ENCODE data around the gene KRT5. TPM values are rescaled to one million over a fixed set of nuclear protein-coding genes. Genes with fewer than 3 reads are reported as not detected.

Gene KRT5
- total RNA-seq, 1 donor from 2014 or later = 0.51 TPM

DNA sequence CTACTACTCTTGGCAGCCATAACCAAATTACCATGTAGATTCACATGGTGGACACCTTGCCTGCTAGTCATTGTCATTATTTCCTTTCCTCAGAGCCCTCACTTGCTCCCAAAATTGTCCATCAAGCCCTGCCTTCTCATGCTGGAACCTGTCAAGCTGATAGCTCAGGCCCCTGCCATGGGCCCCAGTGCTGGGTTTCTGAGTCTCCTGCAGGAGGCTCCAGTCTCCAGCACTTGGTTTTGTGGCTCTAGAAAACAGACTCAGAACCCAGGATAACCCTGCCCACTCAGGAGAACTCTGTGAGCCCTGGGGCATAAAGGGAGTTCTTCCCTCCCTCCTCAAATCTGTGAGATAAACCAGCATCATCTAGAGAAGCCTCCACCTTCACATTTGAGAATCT is 22.0 kb upstream of the KRT5 start:
- no peaks in the 10 kb centered on the region for H3K9me3 Mint-ChIP-seq
- peaks cover 15% of the 10 kb centered on the region for H3K27me3 Mint-ChIP-seq (ENCODE audit: low read depth)
- no peak overlapping the region for H3K4me3 Mint-ChIP-seq
- no peaks in the 10 kb centered on the region for H3K36me3 Mint-ChIP-seq
- peaks cover 24% of the 10 kb centered on the region for H3K4me1 Mint-ChIP-seq
- TF ChIP-seq, protein P1, sequence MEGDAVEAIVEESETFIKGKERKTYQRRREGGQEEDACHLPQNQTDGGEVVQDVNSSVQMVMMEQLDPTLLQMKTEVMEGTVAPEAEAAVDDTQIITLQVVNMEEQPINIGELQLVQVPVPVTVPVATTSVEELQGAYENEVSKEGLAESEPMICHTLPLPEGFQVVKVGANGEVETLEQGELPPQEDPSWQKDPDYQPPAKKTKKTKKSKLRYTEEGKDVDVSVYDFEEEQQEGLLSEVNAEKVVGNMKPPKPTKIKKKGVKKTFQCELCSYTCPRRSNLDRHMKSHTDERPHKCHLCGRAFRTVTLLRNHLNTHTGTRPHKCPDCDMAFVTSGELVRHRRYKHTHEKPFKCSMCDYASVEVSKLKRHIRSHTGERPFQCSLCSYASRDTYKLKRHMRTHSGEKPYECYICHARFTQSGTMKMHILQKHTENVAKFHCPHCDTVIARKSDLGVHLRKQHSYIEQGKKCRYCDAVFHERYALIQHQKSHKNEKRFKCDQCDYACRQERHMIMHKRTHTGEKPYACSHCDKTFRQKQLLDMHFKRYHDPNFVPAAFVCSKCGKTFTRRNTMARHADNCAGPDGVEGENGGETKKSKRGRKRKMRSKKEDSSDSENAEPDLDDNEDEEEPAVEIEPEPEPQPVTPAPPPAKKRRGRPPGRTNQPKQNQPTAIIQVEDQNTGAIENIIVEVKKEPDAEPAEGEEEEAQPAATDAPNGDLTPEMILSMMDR (IDR thresholded peaks at IDR 0.05; ENCODE audit: unreplicated experiment) = no peak
- no peak overlapping the region for H3K27ac Mint-ChIP-seq
- DNase-seq (ENCODE audit: low spot score in 2 of 2, unreplicated experiment in 2 of 2) = no peak

DNA sequence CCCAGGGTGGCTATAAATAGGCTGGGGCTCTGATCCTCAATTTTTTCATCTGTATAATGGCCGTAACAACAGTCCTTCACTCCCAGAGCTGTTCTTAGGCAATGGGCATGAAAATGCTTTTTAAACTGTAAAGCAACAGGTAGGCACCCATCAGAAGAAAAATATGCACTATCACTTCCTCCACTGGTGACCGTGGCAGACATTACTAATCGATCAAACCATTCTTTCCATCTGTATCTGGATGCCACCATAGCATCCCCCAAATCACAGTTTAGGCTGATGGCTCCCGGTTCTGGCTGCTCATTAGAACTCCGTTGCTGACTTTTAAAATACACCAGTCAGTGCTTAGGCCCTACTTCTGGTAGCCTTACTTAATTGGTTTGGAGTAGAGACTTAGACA is 21.5 kb upstream of the KRT5 start:
- peaks cover 24% of the 10 kb centered on the region for H3K4me1 Mint-ChIP-seq
- H3K4me3 Mint-ChIP-seq = no peak overlapping the region
- peaks cover 12% of the 10 kb centered on the region for H3K27me3 Mint-ChIP-seq (ENCODE audit: low read depth)
- no peak for DNase-seq (ENCODE audit: low spot score in 2 of 2, unreplicated experiment in 2 of 2)
- H3K36me3 Mint-ChIP-seq = no peaks in the 10 kb centered on the region
- TF ChIP-seq, protein P1 (IDR thresholded peaks at IDR 0.05; ENCODE audit: unreplicated experiment) = no peak
- no peaks in the 10 kb centered on the region for H3K9me3 Mint-ChIP-seq
- H3K27ac Mint-ChIP-seq = no peak overlapping the region

DNA sequence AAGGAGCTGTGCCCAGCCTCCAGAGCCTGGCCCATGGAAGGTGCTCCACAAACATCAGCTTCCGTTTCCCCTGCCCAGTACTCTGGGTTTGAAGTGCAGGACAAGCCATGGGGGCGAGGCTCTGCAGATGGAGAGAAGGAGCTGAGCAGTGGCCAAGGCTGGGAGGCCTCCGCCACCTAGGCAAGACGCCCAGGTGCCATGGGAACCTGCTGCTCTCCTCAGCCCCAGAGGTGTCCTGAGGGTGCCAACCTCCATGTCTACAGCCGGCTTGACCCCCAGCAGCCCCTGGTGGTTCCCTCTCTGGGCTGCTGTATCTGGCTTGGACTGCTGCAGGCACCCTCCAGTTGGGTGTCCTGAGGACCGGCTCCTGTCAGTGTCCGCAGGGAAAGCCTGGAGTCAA is 20.3 kb upstream of the KRT5 start:
- DNase-seq (ENCODE audit: low spot score in 2 of 2, unreplicated experiment in 2 of 2) = no peak
- TF ChIP-seq, protein P1 (IDR thresholded peaks at IDR 0.05; ENCODE audit: unreplicated experiment) = no peak
- Mint-ChIP-seq H3K36me3 (no peaks in the 10 kb centered on the region), H3K9me3 (no peaks in the 10 kb centered on the region), H3K4me3 (no peak overlapping the region), H3K27me3 (ENCODE audit: low read depth) (peaks cover 4% of the 10 kb centered on the region), H3K4me1 (peaks cover 24% of the 10 kb centered on the region), H3K27ac (no peak overlapping the region)

DNA sequence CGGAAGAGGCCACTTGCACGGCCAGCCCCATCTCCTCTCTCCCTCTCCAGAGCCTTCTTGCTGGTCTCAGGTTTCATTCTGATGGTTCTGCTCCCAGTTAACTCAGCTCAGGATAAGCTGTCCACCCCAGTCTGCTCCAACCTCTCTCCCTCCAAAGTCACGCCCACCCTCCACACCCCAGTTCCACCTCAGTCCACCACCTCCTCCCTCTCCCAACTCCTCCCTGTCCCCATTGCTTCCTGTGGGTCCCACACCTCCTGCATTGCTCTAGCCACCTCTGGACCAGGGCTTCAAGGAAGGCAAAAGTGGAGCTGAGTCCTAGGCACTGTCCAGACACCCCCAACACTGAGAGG is 19.6 kb upstream of the KRT5 start:
- Mint-ChIP-seq H3K9me3 (no peaks in the 10 kb centered on the region), H3K4me1 (peaks cover 24% of the 10 kb centered on the region), H3K27me3 (ENCODE audit: low read depth) (no peaks in the 10 kb centered on the region), H3K27ac (no peak overlapping the region), H3K36me3 (no peaks in the 10 kb centered on the region), H3K4me3 (no peak overlapping the region)
- DNase-seq (ENCODE audit: low spot score in 2 of 2, unreplicated experiment in 2 of 2) = no peak
- TF ChIP-seq, protein P1 (IDR thresholded peaks at IDR 0.05; ENCODE audit: unreplicated experiment) = no peak

DNA sequence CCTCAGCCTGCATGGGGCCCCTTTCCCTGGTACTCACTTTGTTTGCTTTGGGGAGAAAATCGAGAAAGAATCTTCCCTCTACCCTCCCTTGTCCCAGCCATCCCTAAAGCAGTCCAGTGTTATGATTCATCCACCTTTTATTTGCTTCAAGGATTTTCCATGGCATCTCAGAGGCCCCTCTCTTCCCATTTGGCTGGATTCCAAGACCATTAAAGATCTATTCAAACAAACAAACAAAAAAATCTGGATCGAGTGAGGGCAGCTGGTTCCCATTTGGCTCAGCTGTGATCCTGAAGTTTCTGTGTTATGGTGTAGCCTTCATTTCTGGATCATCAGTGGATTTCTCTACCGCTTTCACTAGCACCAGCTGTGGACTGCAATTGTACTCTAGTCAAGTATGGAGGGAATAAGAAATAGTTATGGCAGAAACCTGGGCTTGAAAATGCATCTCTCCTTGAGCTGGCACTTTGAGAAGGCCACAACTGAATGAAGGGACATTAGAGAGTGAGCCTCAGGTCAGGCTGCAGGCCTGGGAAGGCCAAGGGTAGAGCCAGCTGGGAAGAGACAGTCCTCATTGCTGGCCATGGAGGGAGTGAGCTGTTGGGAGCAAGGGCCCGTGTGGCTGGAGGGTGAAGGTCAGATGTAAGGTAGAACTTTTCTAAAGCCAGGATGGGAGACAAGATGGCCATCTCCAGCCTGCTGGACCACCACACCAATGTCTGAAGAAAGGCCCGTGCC is 19.1 kb upstream of the KRT5 start:
- H3K27ac Mint-ChIP-seq = peak overlapping the region; percentile 74
- no peak overlapping the region for H3K4me3 Mint-ChIP-seq
- no peaks in the 10 kb centered on the region for H3K27me3 Mint-ChIP-seq (ENCODE audit: low read depth)
- no peaks in the 10 kb centered on the region for H3K36me3 Mint-ChIP-seq
- H3K9me3 Mint-ChIP-seq = no peaks in the 10 kb centered on the region
- peaks cover 24% of the 10 kb centered on the region for H3K4me1 Mint-ChIP-seq
- no peak for DNase-seq (ENCODE audit: low spot score in 2 of 2, unreplicated experiment in 2 of 2)
- TF ChIP-seq, protein P1 (IDR thresholded peaks at IDR 0.05; ENCODE audit: unreplicated experiment) = no peak

Data from mesothelial cell of epicardium (in vitro differentiated cells).